Measurements from ENCODE around the gene CTAG1B. TPM values are rescaled to one million over a fixed set of nuclear protein-coding genes. Genes with fewer than 3 reads are reported as not detected.
"Not testable (repeated sequence)": the region's sequence is repeated elsewhere in the genome, so short reads cannot be mapped to it uniquely, and the experiment has no call there.

CTAG1B gene
- polyA plus RNA-seq, 3 donors: not detected

GRCh38 chrX:154570361-154570760 lies 48.7 kb downstream of the CTAG1B start:
- H3K27ac Mint-ChIP-seq: not testable (repeated sequence)

More at GRCh38 chrX:154570361-154570760, 48.7 kb downstream of the CTAG1B start:
- H3K79me2 ChIP-seq (ENCODE audit: insufficient read depth, low read length); H3K9me3 Mint-ChIP-seq; H2AFZ ChIP-seq (ENCODE audit: insufficient read depth, low read depth, low read length, poor library complexity, severe bottlenecking); H3K36me3 ChIP-seq (replicated peaks in 1 of 2; ENCODE audit: control insufficient read depth in 1 of 2, insufficient read depth in 2 of 2, low read length in 2 of 2); H3K27ac ChIP-seq (ENCODE audit: low read depth in 1 of 2, low read length in 2 of 2); H3K9me3 ChIP-seq (replicated peaks in 1 of 2; ENCODE audit: control insufficient read depth in 1 of 2, insufficient read depth in 1 of 2, low read length in 2 of 2); H3K4me2 ChIP-seq (replicated peaks; ENCODE audit: extremely low read depth, low read length, poor library complexity, severe bottlenecking); intact Hi-C loops (cut with micrococcal nuclease); H3K4me1 ChIP-seq (ENCODE audit: control insufficient read depth in 1 of 2, insufficient read depth in 2 of 2, low read length in 2 of 2); H3K36me3 Mint-ChIP-seq; H4K20me1 ChIP-seq (ENCODE audit: insufficient read depth, low read length); H3K4me3 Mint-ChIP-seq; H3K4me3 ChIP-seq (replicated peaks in 1 of 3; ENCODE audit: low read depth in 2 of 3, low read length in 3 of 3); H3K9ac ChIP-seq (ENCODE audit: insufficient read depth, low read length, poor library complexity, severe bottlenecking); H3K27me3 Mint-ChIP-seq (ENCODE audit: low read depth in 3 of 3); H3K27me3 ChIP-seq (ENCODE audit: control insufficient read depth in 2 of 2, insufficient read depth in 2 of 2, low read length in 2 of 2); DNase-seq; H3K4me1 Mint-ChIP-seq: not testable (repeated sequence)
- WGBS (ENCODE audit: insufficient coverage): no CpG with 5 or more reads among the region's 11 CpGs

Small RNA genes within 50 kb of the gene (small RNA-seq; reads per million reads assigned to genes)
- gene AC244090.1 (ENCODE audit: insufficient read length, low read depth): not detected
- not detected for gene AC244107.2 (ENCODE audit: insufficient read length, low read depth)

Other genes with a start within 250 kb of the CTAG1B start
- 100 to 1,000 TPM; 111 to 874 (median 219) TPM for gene FLNA, start 244.6 kb downstream of the CTAG1B start, polyA plus RNA-seq
- gene EMD, start 240.0 kb downstream of the CTAG1B start, polyA plus RNA-seq: 100 to 1,000 TPM in 1 of 3 donors, 10 to 100 TPM in 2; 14.0 to 126 (median 17.6) TPM
- gene RPL10, start 220.9 kb downstream of the CTAG1B start, polyA plus RNA-seq: 1,000 to 10,000 TPM; 1,536 to 5,639 (median 1,724) TPM
- 10 to 100 TPM; 26.2 to 64.5 (median 27.2) TPM for gene DNASE1L1, start 210.0 kb downstream of the CTAG1B start, polyA plus RNA-seq
- 100 to 1,000 TPM in 1 of 3 donors, 10 to 100 TPM in 2; 21.7 to 166 (median 21.9) TPM for gene TAFAZZIN, start 207.7 kb downstream of the CTAG1B start, polyA plus RNA-seq
- 100 to 1,000 TPM; 116 to 178 (median 145) TPM for gene ATP6AP1, start 190.6 kb downstream of the CTAG1B start, polyA plus RNA-seq
- 100 to 1,000 TPM in 1 of 3 donors, 10 to 100 TPM in 2; 15.8 to 398 (median 21.3) TPM for gene GDI1, start 182.1 kb downstream of the CTAG1B start, polyA plus RNA-seq
- 10 to 100 TPM; 23.9 to 88.9 (median 46.4) TPM for gene FAM50A, start 175.1 kb downstream of the CTAG1B start, polyA plus RNA-seq
- gene PLXNA3, start 161.0 kb downstream of the CTAG1B start, polyA plus RNA-seq: 10 to 100 TPM in 1 of 3 donors, under 1 TPM in 1, not detected in 1; 0.02 to 10.9 TPM
- gene LAGE3, start 140.0 kb downstream of the CTAG1B start, polyA plus RNA-seq: 10 to 100 TPM; 12.4 to 30.9 (median 18.6) TPM
- 10 to 100 TPM; 27.9 to 29.0 (median 28.1) TPM for gene UBL4A, start 132.7 kb downstream of the CTAG1B start, polyA plus RNA-seq
- 10 to 100 TPM; 25.3 to 33.1 (median 26.7) TPM for gene SLC10A3, start 128.7 kb downstream of the CTAG1B start, polyA plus RNA-seq
- 10 to 100 TPM; 14.5 to 26.5 (median 16.3) TPM for gene FAM3A, start 103.0 kb downstream of the CTAG1B start, polyA plus RNA-seq
- 100 to 1,000 TPM in 1 of 3 donors, 10 to 100 TPM in 2; 10.7 to 165 (median 14.7) TPM for gene G6PD, start 72.4 kb downstream of the CTAG1B start, polyA plus RNA-seq
- 10 to 100 TPM; 31.3 to 60.8 (median 33.7) TPM for gene IKBKG, start 71.7 kb downstream of the CTAG1B start, polyA plus RNA-seq
- gene CTAG1A, start 34.1 kb downstream of the CTAG1B start, polyA plus RNA-seq: not detected
- not detected for gene CTAG2, start 34.3 kb upstream of the CTAG1B start, polyA plus RNA-seq
- 10 to 100 TPM in 1 of 3 donors, 1 to 10 TPM in 2; 6.2 to 44.0 (median 9.5) TPM for gene GAB3, start 131.8 kb upstream of the CTAG1B start, polyA plus RNA-seq
- 10 to 100 TPM; 14.1 to 21.6 (median 17.0) TPM for gene DKC1, start 143.6 kb upstream of the CTAG1B start, polyA plus RNA-seq
- 100 to 1,000 TPM; 120 to 139 (median 135) TPM for gene MPP1, start 186.2 kb upstream of the CTAG1B start, polyA plus RNA-seq
- not detected for gene SMIM9, start 215.4 kb upstream of the CTAG1B start, polyA plus RNA-seq